Mesothelial cell of epicardium (in vitro differentiated cells): Measurements from ENCODE around the gene FNTB. TPM values are rescaled to one million over a fixed set of nuclear protein-coding genes. Genes with fewer than 3 reads are reported as not detected.

ENCODE experiments used
- DNase-seq, 2 experiments: peaks; one replicate each; pipeline ENCODE4 v3.0.0; 2021; ENCODE audit warnings: low spot score in 2 of 2; ENCODE audit not compliant: unreplicated experiment in 2 of 2
- H3K27ac Mint-ChIP-seq: 2 replicates; pipeline ENCODE4 v1.8.0; 2021; ENCODE audit warnings: mixed read lengths
- H3K27me3 Mint-ChIP-seq: 2 replicates; pipeline ENCODE4 v1.8.0; 2021; ENCODE audit warnings: low read depth, mixed read lengths
- H3K36me3 Mint-ChIP-seq: 2 replicates; pipeline ENCODE4 v1.8.0; 2021; ENCODE audit warnings: mixed read lengths
- H3K4me1 Mint-ChIP-seq: 2 replicates; pipeline ENCODE4 v1.8.0; 2021; ENCODE audit warnings: mixed read lengths
- H3K4me3 Mint-ChIP-seq: 2 replicates; pipeline ENCODE4 v1.8.0; 2021; ENCODE audit warnings: mild to moderate bottlenecking, moderate library complexity, mixed read lengths
- H3K9me3 Mint-ChIP-seq: 2 replicates; pipeline ENCODE4 v1.8.0; 2021; ENCODE audit warnings: mixed read lengths
- CTCF ChIP-seq: fragments of 200-600 bp; sonication (generic); IDR thresholded peaks from one replicate; pipeline ENCODE4 v1.5.0; 2021; ENCODE audit warnings: antibody characterized with exemption; ENCODE audit not compliant: unreplicated experiment
- microRNA-seq: library from miRNA; unstranded; fragments of <30 nt; microRNA quantifications from one replicate; pipeline ENCODE4 v1.2.0, GENCODE V29; 2021; ENCODE audit warnings: inconsistent platforms, mixed read lengths
- total RNA-seq: library from RNA; stranded (reverse); gene quantifications from 3 replicates; pipeline ENCODE4 v1.2.1, GENCODE V29; 2021

Gene FNTB
- total RNA-seq, 1 donor from 2014 or later: 45.7 TPM

- no peak overlapping the region for H3K27ac Mint-ChIP-seq
- no peaks in the 10 kb centered on the region for H3K27me3 Mint-ChIP-seq
Measured at GRCh38 chr14:65106736-65107135, 120.0 kb downstream of the FNTB start.

DNA sequence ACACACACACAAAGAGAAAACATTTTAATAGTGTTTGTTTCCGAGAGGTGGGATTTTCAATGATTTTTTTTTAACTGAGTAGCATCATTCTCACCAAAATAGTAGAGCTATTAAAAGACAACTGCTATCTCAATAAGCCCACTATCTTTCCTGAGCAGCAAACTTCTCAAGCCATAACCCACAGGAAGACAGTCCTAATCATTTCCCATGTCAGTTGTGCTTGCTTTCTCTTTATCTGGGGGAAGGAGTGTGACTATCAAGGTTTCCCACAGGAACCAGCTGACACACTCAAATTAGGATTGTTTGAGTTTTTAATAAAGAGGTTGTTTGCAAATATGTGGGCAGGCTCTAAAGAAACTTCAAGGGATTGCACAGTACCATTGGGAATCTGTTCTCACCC is 120.5 kb downstream of the FNTB start:
- no peaks in the 10 kb centered on the region for H3K27me3 Mint-ChIP-seq
- no peak overlapping the region for H3K4me3 Mint-ChIP-seq
- no peak for TF ChIP-seq CTCF
- H3K9me3 Mint-ChIP-seq: no peaks in the 10 kb centered on the region
- no peak overlapping the region for H3K27ac Mint-ChIP-seq
- peaks cover 5% of the 10 kb centered on the region for H3K4me1 Mint-ChIP-seq
- DNase-seq: no peak
- no peaks in the 10 kb centered on the region for H3K36me3 Mint-ChIP-seq

More at GRCh38 chr14:65106736-65107135, 120.0 kb downstream of the FNTB start:
- TF ChIP-seq CTCF: no peak
- Mint-ChIP-seq H3K4me3 (no peak overlapping the region), H3K36me3 (no peaks in the 10 kb centered on the region), H3K9me3 (no peaks in the 10 kb centered on the region), H3K4me1 (peaks cover 6% of the 10 kb centered on the region)
- no peak for DNase-seq

DNA sequence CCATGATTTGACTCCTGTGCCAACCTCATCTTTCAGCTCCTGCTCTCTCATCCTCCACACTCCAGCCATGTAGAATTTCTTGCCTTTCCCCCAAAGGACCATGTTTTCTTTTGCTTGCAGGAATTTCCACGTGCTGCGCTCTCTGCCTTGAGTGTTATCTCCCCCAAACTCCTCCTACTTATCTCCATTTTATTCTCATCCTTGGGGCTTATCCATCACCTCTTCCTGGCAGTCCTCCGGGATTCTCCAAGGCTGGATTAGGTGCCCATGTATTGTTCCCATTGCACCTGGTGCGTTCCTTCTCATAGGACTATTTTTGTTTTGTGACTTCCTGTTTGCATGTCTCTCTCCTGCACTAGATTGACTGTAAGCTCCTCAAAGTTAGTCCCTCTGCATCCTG is 122.7 kb downstream of the FNTB start:
- Mint-ChIP-seq H3K4me3 (no peak overlapping the region), H3K4me1 (no peaks in the 10 kb centered on the region), H3K36me3 (no peaks in the 10 kb centered on the region), H3K27me3 (no peaks in the 10 kb centered on the region), H3K27ac (no peak overlapping the region), H3K9me3 (no peaks in the 10 kb centered on the region)
- DNase-seq: no peak
- TF ChIP-seq CTCF: no peak

GRCh38 chr14:65110525-65110924 is 123.8 kb downstream of the FNTB start:
- Mint-ChIP-seq H3K27me3 (no peaks in the 10 kb centered on the region), H3K27ac (no peak overlapping the region), H3K36me3 (no peaks in the 10 kb centered on the region), H3K4me3 (no peak overlapping the region), H3K9me3 (no peaks in the 10 kb centered on the region), H3K4me1 (no peaks in the 10 kb centered on the region)
- no peak for DNase-seq
- TF ChIP-seq CTCF: no peak

Small RNA genes within 50 kb of the gene (microRNA-seq; reads per million reads assigned to microRNA genes)
- 1.8 reads per million for gene MIR4706

Other genes with a start within 250 kb of the FNTB start
- gene SPTB, start 107.0 kb upstream of the FNTB start, total RNA-seq: 8.1 to 9.0 TPM (median 8.9 TPM) in 3 replicates
- gene CHURC1, start 72.4 kb upstream of the FNTB start, total RNA-seq: 43.5 to 45.8 TPM (median 45.1 TPM) in 3 replicates
- 0.58 to 0.63 TPM (median 0.61 TPM) in 3 replicates for gene GPX2, start 44.1 kb upstream of the FNTB start, total RNA-seq
- 23.1 to 25.0 TPM (median 24.5 TPM) in 3 replicates for gene RAB15, start 14.6 kb upstream of the FNTB start, total RNA-seq
- gene MAX, start 115.6 kb downstream of the FNTB start, total RNA-seq: 73.1 to 87.9 TPM (median 83.2 TPM) in 3 replicates